ENCODE data around the gene TBL1XR1. TPM values are rescaled to one million over a fixed set of nuclear protein-coding genes. Genes with fewer than 3 reads are reported as not detected.

TBL1XR1 gene
- total and polyA plus RNA-seq, 2 of the 13 experiments (the other 11 are each of a cell fraction or from before 2014, with no cell fraction given): 57.7 to 62.5 TPM

DNA sequence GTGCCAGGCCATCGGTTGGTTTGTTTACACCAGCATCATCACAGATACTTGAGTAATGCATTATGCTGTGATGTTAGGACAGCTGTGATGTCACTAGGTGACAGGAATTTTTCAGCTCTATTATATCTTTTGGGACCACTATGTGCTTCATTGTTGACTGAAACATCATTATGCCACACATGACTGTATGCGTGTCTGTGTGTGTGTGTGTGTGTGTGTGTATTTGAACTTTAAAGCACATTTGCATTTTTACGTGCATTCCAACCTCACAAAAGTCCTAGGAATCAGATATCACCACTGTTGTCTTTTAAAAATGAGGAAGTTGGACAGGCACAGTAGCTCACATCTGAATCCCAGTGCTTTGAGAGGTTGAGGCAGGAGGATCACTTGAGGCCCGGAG is 223.0 kb downstream of the TBL1XR1 start:
- ChIA-PET POLR2A (no interaction called here), CTCF (ENCODE audit: low intra/inter-chr PET ratio, low total read pairs) (no interaction called here)
- DNase-seq (ENCODE audit: low spot score): no peak
- H3K9me3 ChIP-seq (ENCODE audit: low read length): no peaks in the 10 kb centered on the region
- WGBS (ENCODE audit: low lambda C conversion rate): 53% methylated on average over 3 of the region's 4 CpGs
- no TSS peak for BruUV-seq (replicated peaks)
- no peaks in the 10 kb centered on the region for H3K4me1 ChIP-seq (ENCODE audit: insufficient read depth, low read length)
- TF ChIP-seq MLLT10 (CRISPR knock-in tag; IDR thresholded peaks at IDR 0.05): no peak
- TF ChIP-seq, protein P1, sequence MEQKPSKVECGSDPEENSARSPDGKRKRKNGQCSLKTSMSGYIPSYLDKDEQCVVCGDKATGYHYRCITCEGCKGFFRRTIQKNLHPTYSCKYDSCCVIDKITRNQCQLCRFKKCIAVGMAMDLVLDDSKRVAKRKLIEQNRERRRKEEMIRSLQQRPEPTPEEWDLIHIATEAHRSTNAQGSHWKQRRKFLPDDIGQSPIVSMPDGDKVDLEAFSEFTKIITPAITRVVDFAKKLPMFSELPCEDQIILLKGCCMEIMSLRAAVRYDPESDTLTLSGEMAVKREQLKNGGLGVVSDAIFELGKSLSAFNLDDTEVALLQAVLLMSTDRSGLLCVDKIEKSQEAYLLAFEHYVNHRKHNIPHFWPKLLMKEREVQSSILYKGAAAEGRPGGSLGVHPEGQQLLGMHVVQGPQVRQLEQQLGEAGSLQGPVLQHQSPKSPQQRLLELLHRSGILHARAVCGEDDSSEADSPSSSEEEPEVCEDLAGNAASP (CRISPR knock-in tag; IDR thresholded peaks at IDR 0.05; ENCODE audit: borderline replicate concordance): no peak
- no peak for TF ChIP-seq PHF21A (CRISPR knock-in tag; IDR thresholded peaks at IDR 0.05)
- TF ChIP-seq RFX5 (IDR thresholded peaks at IDR 0.05; ENCODE audit: low read depth, low read length): no peak
- TF ChIP-seq ERF (CRISPR knock-in tag; IDR thresholded peaks at IDR 0.05): no peak
- TF ChIP-seq ZSCAN25 (CRISPR knock-in tag; IDR thresholded peaks at IDR 0.05): no peak
- TF ChIP-seq, protein P2, sequence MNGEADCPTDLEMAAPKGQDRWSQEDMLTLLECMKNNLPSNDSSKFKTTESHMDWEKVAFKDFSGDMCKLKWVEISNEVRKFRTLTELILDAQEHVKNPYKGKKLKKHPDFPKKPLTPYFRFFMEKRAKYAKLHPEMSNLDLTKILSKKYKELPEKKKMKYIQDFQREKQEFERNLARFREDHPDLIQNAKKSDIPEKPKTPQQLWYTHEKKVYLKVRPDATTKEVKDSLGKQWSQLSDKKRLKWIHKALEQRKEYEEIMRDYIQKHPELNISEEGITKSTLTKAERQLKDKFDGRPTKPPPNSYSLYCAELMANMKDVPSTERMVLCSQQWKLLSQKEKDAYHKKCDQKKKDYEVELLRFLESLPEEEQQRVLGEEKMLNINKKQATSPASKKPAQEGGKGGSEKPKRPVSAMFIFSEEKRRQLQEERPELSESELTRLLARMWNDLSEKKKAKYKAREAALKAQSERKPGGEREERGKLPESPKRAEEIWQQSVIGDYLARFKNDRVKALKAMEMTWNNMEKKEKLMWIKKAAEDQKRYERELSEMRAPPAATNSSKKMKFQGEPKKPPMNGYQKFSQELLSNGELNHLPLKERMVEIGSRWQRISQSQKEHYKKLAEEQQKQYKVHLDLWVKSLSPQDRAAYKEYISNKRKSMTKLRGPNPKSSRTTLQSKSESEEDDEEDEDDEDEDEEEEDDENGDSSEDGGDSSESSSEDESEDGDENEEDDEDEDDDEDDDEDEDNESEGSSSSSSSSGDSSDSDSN (CRISPR knock-in tag; IDR thresholded peaks at IDR 0.05): no peak
- TF ChIP-seq, protein P3, sequence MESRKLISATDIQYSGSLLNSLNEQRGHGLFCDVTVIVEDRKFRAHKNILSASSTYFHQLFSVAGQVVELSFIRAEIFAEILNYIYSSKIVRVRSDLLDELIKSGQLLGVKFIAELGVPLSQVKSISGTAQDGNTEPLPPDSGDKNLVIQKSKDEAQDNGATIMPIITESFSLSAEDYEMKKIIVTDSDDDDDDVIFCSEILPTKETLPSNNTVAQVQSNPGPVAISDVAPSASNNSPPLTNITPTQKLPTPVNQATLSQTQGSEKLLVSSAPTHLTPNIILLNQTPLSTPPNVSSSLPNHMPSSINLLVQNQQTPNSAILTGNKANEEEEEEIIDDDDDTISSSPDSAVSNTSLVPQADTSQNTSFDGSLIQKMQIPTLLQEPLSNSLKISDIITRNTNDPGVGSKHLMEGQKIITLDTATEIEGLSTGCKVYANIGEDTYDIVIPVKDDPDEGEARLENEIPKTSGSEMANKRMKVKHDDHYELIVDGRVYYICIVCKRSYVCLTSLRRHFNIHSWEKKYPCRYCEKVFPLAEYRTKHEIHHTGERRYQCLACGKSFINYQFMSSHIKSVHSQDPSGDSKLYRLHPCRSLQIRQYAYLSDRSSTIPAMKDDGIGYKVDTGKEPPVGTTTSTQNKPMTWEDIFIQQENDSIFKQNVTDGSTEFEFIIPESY (CRISPR knock-in tag; IDR thresholded peaks at IDR 0.05): no peak
- TF ChIP-seq, protein P4, sequence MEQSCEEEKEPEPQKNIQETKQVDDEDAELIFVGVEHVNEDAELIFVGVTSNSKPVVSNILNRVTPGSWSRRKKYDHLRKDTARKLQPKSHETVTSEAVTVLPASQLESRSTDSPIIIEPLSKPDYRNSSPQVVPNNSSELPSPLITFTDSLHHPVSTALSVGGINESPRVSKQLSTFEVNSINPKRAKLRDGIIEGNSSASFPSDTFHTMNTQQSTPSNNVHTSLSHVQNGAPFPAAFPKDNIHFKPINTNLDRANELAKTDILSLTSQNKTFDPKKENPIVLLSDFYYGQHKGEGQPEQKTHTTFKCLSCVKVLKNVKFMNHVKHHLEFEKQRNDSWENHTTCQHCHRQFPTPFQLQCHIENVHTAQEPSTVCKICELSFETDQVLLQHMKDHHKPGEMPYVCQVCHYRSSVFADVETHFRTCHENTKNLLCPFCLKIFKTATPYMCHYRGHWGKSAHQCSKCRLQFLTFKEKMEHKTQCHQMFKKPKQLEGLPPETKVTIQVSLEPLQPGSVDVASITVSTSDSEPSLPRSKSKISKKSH (CRISPR knock-in tag; IDR thresholded peaks at IDR 0.05; ENCODE audit: borderline replicate concordance): no peak
- no peaks in the 10 kb centered on the region for H4K20me1 ChIP-seq (ENCODE audit: insufficient read depth, low read length)
- intact Hi-C loops (cut with micrococcal nuclease; ENCODE audit: unreplicated experiment) (no loop called here), in situ Hi-C loops (cut with HindIII; ENCODE audit: extremely low pct_ligation_motif_present, low pct_unique_long_range_greater_than_20kb) (no loop called here)
- no peak overlapping the region for H2AFZ ChIP-seq (ENCODE audit: low read length)
- no peaks in the 10 kb centered on the region for H3K36me3 ChIP-seq (replicated peaks in 1 of 2; ENCODE audit: control insufficient read depth in 1 of 2, insufficient read depth in 2 of 2, low read length in 2 of 2)
- H3K27ac ChIP-seq (ENCODE audit: extremely low read length, insufficient read depth, low read length): no peak overlapping the region
- no peaks in the 10 kb centered on the region for H3K27me3 ChIP-seq (ENCODE audit: control insufficient read depth in 1 of 2, insufficient read depth in 2 of 2, low read length in 2 of 2)
- no peak for ATAC-seq
- no peak overlapping the region for H3K4me3 ChIP-seq (replicated peaks in 1 of 3; ENCODE audit: insufficient read depth in 1 of 3, low read depth in 2 of 3, low read length in 3 of 3)
- H3K9ac ChIP-seq (ENCODE audit: insufficient read depth, low read depth, low read length): no peak overlapping the region
- no peak for FAIRE-seq
- H3K79me2 ChIP-seq (ENCODE audit: insufficient read depth, low read length): no peaks in the 10 kb centered on the region
- no peak overlapping the region for H3K4me2 ChIP-seq (ENCODE audit: low read depth, low read length)
